Kidney epithelial cell (primary cell): ENCODE results near the gene SIM2. TPM values are rescaled to one million over a fixed set of nuclear protein-coding genes. Genes with fewer than 3 reads are reported as not detected.

Source experiments
- DNase-seq: peaks from one replicate; pipeline ENCODE4 v3.0.0-alpha.2; 2010; ENCODE audit warnings: low read depth
- H3K27me3 ChIP-seq: 2 replicates; pipeline ENCODE4 v1.6.0; 2011; ENCODE audit warnings: low read length; ENCODE audit not compliant: control insufficient read depth, insufficient read depth
- H3K36me3 ChIP-seq: 2 replicates; pipeline ENCODE4 v1.5.1; 2011; ENCODE audit warnings: low read length; ENCODE audit not compliant: control insufficient read depth, insufficient read depth
- H3K4me3 ChIP-seq: 2 replicates; pipeline ENCODE4 v1.5.1; 2011; ENCODE audit warnings: low read depth, mild to moderate bottlenecking, control low read depth, low read length
- CTCF ChIP-seq: IDR thresholded peaks from 2 replicates; pipeline ENCODE4 v1.5.1; 2011; ENCODE audit warnings: mild to moderate bottlenecking, moderate library complexity, low read length, control low read depth, inconsistent platforms; ENCODE audit not compliant: insufficient read depth, poor library complexity, severe bottlenecking
- total RNA-seq: library from RNA; depleted of rRNA; stranded (reverse); fragments of >200 nt; gene quantifications from 2 replicates; pipeline ENCODE4 v1.2.3, GENCODE V29; 2015

The SIM2 gene
- total RNA-seq, 1 donor from 2014 or later, result 9.5 TPM

- DNase-seq, result no peak
- no peaks in the 10 kb centered on the region for H3K36me3 ChIP-seq
These were observed 2.2 kb downstream of the SIM2 start for GRCh38 chr21:36700971-36701755.

DNA sequence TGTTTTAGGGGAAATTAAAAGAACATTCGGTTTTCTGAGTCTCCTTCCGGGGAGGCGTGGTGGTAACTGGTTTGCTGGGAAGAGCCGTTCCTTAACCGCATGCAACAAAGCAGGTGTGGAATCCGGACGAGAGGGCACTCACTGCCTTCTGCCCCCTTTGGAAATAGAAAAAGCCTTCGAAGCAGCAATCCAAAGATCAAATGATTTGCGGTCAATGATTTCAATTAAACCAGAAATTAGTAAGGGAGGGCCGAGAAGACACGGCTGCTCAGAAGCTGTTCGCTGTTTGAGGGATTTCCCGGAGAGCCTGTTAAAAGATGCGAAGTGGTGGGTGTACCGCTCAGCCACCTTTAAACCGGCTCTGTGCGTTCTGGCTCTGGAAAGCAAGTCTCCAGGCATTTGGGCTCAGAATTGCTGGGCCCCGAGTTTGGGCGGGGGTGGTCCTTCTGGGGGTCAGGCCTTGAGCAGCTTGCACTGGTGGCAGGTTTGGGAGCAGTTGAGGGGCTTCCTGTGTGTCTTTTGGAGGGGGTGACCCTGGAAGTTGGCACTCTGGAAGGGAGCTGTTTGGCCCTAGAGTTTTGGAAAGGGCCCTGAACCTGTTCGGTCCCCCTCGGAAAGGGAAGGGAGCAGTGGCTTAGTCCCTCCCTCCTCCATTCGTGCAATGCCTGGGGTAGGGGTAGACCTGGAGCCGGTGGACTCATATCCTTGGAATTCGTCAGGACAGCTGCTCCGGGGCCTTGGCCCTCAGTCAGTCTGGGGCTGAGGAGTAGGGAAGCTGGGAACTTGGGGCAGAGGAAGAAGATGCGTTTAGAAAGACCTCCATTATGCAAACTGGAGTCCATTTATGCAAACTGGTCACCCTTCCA is 3.1 kb downstream of the SIM2 start:
- no peak for DNase-seq
- H3K4me3 ChIP-seq, result peak overlapping the region; percentile 54

More at GRCh38 chr21:36700971-36701755, 2.2 kb downstream of the SIM2 start:
- Histone ChIP-seq H3K4me3 (peak overlapping the region; percentile 54), H3K27me3 (peaks cover 100% of the 10 kb centered on the region)
- no peak for TF ChIP-seq CTCF

GRCh38 chr21:36702622-36702968 is 3.7 kb downstream of the SIM2 start:
- no peak for TF ChIP-seq CTCF
- Histone ChIP-seq H3K27me3 (peaks cover 96% of the 10 kb centered on the region), H3K36me3 (no peaks in the 10 kb centered on the region), H3K4me3 (peak overlapping the region; percentile 54)
- no peak for DNase-seq

More for the DNA sequence above, 3.1 kb downstream of the SIM2 start:
- Histone ChIP-seq H3K36me3 (no peaks in the 10 kb centered on the region), H3K27me3 (peaks cover 96% of the 10 kb centered on the region)
- TF ChIP-seq CTCF, result no peak

DNA sequence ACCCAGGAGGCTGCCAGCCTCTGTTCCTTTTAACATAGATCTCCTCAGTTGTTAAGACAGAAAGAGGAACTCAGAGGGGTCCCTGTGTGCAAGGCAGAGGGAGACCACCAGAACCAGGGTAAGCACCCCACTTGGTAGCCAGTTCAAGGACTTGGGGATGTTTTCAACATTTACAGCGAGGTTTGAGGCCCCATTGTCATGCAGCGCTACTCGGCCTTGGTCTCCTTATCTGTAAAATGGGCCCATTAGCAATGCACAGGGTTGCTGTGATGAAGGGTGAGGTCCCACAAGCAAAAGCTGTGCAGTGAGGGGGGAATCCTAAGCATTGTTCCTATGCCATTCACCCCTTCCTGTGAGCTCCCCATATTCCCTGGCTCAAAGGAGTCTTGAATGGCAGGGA is 4.2 kb downstream of the SIM2 start:
- DNase-seq, result no peak
- H3K4me3 ChIP-seq, result no peak overlapping the region

DNA sequence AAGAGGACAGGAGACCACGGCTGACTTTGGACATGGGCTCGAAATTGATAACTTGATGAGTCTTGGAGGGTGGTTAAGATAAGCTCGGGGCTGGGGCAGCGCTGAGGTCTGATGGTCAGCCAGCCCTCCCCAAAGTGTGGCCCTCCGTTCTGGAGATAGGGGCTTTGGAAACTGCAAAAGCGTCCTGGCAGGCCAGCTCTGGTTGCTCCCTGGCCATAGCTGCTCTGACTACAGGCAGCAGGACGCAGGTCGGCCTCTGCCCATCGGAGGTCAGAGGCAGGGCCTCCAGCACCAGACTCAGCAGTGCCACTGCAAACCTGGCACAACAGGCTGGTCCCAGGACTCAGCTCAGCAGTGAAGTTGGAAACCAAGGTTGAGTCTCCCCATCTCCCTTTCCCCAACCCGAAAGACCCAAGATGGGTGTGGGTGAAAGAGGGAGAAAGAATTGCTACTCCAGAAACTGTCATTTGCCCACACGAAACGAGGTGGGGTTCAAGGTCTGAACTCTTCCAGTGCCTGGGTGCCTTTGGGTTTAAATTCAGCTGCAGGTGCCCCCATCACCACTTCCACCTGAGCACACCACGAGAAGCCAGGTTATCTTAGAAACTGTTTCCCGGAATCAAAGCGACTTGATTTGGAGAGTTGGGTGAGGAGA is 4.8 kb downstream of the SIM2 start:
- no peak for DNase-seq
- no peaks in the 10 kb centered on the region for H3K36me3 ChIP-seq
- peak overlapping the region; percentile 1 for H3K4me3 ChIP-seq
- TF ChIP-seq CTCF, result no peak
- peaks cover 96% of the 10 kb centered on the region for H3K27me3 ChIP-seq

More for the DNA sequence above, 4.2 kb downstream of the SIM2 start:
- Histone ChIP-seq H3K36me3 (no peaks in the 10 kb centered on the region), H3K27me3 (peaks cover 96% of the 10 kb centered on the region)
- TF ChIP-seq CTCF, result no peak
